Dendritic cell treated with granulocyte-macrophage colony-stimulating factor and Interleukin-4, amounts not matched to agents 40 ng/mL and 50 ng/mL, for 4 days (primary cell): ENCODE data around the gene FARP2.
"Not testable (repeated sequence)": the region's sequence is repeated elsewhere in the genome, so short reads cannot be mapped to it uniquely, and the experiment has no call there.

Experiments used
- H3K27ac Mint-ChIP-seq: one replicate; pipeline ENCODE4 v1.8.0; 2022; ENCODE audit warnings: mild to moderate bottlenecking, mixed read lengths
- H3K27me3 Mint-ChIP-seq: one replicate; pipeline ENCODE4 v1.8.0; 2022; ENCODE audit warnings: mild to moderate bottlenecking, mixed read lengths
- H3K36me3 Mint-ChIP-seq: one replicate; pipeline ENCODE4 v1.8.0; 2022; ENCODE audit warnings: low read depth, mixed read lengths
- H3K4me1 Mint-ChIP-seq: one replicate; pipeline ENCODE4 v1.8.0; 2022; ENCODE audit warnings: low read depth, mixed read lengths
- H3K4me3 Mint-ChIP-seq: one replicate; pipeline ENCODE4 v1.8.0; 2022; ENCODE audit warnings: mild to moderate bottlenecking, moderate library complexity, mixed read lengths
- H3K9me3 Mint-ChIP-seq: one replicate; pipeline ENCODE4 v1.8.0; 2022; ENCODE audit warnings: mixed read lengths
- intact Hi-C: fragments of 100-400 bp; cut with micrococcal nuclease; formaldehyde crosslinking; loops from one replicate; pipeline ENCODE4 v1.15.0; 2022

Gene FARP2

GRCh38 chr2:241514986-241515737, 159.1 kb downstream of the FARP2 start:
- H3K27ac Mint-ChIP-seq: no peak overlapping the region
- intact Hi-C loops: loop anchor here (5.0 kb wide), 1 partner anchor 363 kb away; the partner anchor contains the start of gene PPP1R7
- H3K36me3 Mint-ChIP-seq: no peaks in the 10 kb centered on the region
- no peaks in the 10 kb centered on the region for H3K4me1 Mint-ChIP-seq
- H3K9me3 Mint-ChIP-seq: peaks cover 9% of the 10 kb centered on the region
- H3K4me3 Mint-ChIP-seq: no peak overlapping the region
- H3K27me3 Mint-ChIP-seq: peaks cover 45% of the 10 kb centered on the region

DNA sequence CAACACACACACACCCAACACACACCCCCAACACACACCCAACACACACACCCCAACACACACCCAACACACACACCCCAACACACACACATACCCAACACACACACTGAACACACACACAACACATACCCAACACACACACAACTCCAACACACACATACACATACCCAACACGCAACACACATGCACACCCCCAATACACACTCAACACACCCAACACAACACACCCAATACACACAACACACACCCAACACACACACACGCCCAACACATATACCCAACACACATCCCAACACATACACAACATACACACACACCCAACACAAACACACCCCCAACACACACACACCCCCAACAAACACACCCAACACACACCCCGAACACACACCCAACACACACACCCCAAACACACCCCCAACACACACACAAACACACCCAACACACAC, 160.5 kb downstream of the FARP2 start:
- Mint-ChIP-seq H3K9me3 (peaks cover 9% of the 10 kb centered on the region), H3K4me1 (no peaks in the 10 kb centered on the region), H3K27ac (no peak overlapping the region), H3K36me3 (no peaks in the 10 kb centered on the region), H3K4me3 (no peak overlapping the region), H3K27me3 (peaks cover 35% of the 10 kb centered on the region)
- intact Hi-C loops: no loop called here

GRCh38 chr2:241517297-241517696, 161.2 kb downstream of the FARP2 start:
- Mint-ChIP-seq H3K27ac (no peak overlapping the region), H3K4me3 (no peak overlapping the region), H3K4me1 (no peaks in the 10 kb centered on the region), H3K9me3 (peaks cover 9% of the 10 kb centered on the region), H3K36me3 (no peaks in the 10 kb centered on the region), H3K27me3 (peaks cover 27% of the 10 kb centered on the region)
- intact Hi-C loops: no loop called here

DNA sequence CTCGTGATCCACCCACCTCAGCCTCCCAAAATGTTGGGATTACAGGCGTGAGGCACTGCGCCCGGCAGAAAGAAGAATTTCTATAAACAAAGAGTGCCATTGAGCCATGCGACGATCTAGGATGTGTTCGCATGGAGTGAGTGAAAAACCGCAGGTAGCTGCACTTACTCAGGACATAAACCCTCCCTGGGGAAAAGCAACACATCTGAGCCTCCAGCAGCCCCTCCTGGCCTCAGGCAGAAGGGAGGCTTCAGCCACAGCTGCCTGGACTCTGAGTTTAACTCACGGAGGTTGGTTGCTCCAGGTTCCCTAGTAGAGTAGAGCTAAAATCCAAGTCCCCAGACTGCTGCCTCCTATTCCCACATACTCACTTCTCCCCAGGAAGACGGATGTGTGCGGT, 163.6 kb downstream of the FARP2 start:
- H3K4me1 Mint-ChIP-seq: no peaks in the 10 kb centered on the region
- H3K27me3 Mint-ChIP-seq: peaks cover 15% of the 10 kb centered on the region
- H3K4me3 Mint-ChIP-seq: no peak overlapping the region
- no peak overlapping the region for H3K27ac Mint-ChIP-seq
- peaks cover 16% of the 10 kb centered on the region for H3K9me3 Mint-ChIP-seq
- intact Hi-C loops: no loop called here
- no peaks in the 10 kb centered on the region for H3K36me3 Mint-ChIP-seq

- no peaks in the 10 kb centered on the region for H3K36me3 Mint-ChIP-seq
- peaks cover 12% of the 10 kb centered on the region for H3K27me3 Mint-ChIP-seq
- intact Hi-C loops: no loop called here
- no peaks in the 10 kb centered on the region for H3K4me1 Mint-ChIP-seq
- no peak overlapping the region for H3K4me3 Mint-ChIP-seq
- H3K27ac Mint-ChIP-seq: no peak overlapping the region
- peaks cover 26% of the 10 kb centered on the region for H3K9me3 Mint-ChIP-seq
Observed at GRCh38 chr2:241522477-241522876, 166.4 kb downstream of the FARP2 start.

GRCh38 chr2:241525818-241526780, 170.0 kb downstream of the FARP2 start:
- Mint-ChIP-seq H3K27me3 (peaks cover 15% of the 10 kb centered on the region), H3K9me3 (peaks cover 23% of the 10 kb centered on the region)
- intact Hi-C loops, H3K4me1 Mint-ChIP-seq, H3K36me3 Mint-ChIP-seq, H3K27ac Mint-ChIP-seq, H3K4me3 Mint-ChIP-seq: not testable (repeated sequence)

DNA sequence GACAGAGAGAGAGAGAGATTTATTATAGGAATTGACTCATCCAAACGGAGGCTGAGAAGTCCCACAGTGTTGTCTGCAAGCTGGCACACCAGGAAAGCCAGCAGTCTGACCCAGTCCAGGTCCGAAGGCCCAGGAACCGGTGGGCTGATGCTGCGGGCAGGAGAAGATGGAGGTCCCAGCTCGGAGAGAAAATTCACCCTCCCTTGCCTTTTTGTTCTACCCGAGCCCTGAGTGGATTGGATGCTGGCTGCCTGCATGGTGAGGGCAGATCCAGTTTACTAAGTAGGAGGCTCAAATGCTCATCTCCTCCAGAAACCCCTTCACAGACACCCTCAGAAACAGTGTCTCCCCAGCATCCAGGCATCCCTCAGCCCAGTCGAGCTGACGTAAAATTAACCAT, 174.5 kb downstream of the FARP2 start:
- no peak overlapping the region for H3K27ac Mint-ChIP-seq
- H3K27me3 Mint-ChIP-seq: peaks cover 23% of the 10 kb centered on the region
- H3K4me3 Mint-ChIP-seq: no peak overlapping the region

DNA sequence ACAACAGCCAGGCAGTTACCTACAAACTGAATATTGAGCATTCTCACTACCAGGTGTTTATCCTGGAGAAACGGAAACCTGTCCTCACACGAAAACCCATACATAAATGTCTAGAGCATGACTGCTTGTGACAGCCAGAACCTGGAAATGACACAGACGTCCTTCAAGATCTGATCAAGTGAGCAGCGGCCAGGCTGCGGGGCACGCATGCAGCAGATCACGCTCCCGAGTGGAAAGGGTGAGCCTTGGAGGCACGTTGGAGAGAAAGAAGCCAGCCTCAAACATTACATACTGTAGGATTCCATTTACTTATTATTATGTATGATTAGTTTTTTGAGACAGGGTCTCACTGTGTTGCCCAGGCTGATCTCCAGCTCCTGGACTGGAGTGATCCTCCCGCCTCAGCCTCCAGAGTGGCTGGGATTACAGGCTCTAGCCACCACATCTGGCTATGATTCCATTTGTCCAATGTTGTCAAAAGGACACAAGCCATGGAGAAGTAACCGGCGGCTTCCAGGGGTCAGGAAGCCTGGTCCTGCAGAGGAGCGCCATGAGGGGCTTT, 175.2 kb downstream of the FARP2 start:
- Mint-ChIP-seq H3K4me3 (no peak overlapping the region), H3K9me3 (peaks cover 5% of the 10 kb centered on the region), H3K27me3 (peaks cover 23% of the 10 kb centered on the region), H3K4me1 (no peaks in the 10 kb centered on the region), H3K27ac (no peak overlapping the region), H3K36me3 (no peaks in the 10 kb centered on the region)
- intact Hi-C loops: no loop called here

More for the DNA sequence above, 174.5 kb downstream of the FARP2 start:
- Mint-ChIP-seq H3K9me3 (peaks cover 12% of the 10 kb centered on the region), H3K4me1 (no peaks in the 10 kb centered on the region), H3K36me3 (no peaks in the 10 kb centered on the region)
- intact Hi-C loops: no loop called here

DNA sequence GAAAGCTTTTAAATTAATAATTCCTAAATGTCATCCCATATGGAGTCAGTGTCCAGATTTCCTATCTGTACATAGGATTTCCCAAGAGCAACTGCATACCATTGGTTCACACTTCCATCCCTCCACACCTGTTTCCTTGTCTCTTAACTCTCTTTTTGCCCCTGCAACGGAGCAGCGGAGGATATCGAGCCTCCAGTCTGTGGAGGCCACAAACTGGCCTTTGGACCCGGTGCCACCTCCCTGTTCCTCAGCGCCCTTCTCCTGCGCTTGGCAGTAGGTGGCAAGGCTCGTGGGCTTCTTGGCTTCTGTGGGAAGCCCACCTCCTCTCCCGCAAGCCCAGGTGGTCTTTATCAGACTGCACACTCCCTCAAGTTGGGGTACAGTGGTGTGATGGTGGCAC, 176.1 kb downstream of the FARP2 start:
- Mint-ChIP-seq H3K27ac (no peak overlapping the region), H3K9me3 (no peaks in the 10 kb centered on the region), H3K27me3 (peaks cover 23% of the 10 kb centered on the region), H3K4me1 (no peaks in the 10 kb centered on the region), H3K4me3 (no peak overlapping the region), H3K36me3 (no peaks in the 10 kb centered on the region)
- intact Hi-C loops: no loop called here

DNA sequence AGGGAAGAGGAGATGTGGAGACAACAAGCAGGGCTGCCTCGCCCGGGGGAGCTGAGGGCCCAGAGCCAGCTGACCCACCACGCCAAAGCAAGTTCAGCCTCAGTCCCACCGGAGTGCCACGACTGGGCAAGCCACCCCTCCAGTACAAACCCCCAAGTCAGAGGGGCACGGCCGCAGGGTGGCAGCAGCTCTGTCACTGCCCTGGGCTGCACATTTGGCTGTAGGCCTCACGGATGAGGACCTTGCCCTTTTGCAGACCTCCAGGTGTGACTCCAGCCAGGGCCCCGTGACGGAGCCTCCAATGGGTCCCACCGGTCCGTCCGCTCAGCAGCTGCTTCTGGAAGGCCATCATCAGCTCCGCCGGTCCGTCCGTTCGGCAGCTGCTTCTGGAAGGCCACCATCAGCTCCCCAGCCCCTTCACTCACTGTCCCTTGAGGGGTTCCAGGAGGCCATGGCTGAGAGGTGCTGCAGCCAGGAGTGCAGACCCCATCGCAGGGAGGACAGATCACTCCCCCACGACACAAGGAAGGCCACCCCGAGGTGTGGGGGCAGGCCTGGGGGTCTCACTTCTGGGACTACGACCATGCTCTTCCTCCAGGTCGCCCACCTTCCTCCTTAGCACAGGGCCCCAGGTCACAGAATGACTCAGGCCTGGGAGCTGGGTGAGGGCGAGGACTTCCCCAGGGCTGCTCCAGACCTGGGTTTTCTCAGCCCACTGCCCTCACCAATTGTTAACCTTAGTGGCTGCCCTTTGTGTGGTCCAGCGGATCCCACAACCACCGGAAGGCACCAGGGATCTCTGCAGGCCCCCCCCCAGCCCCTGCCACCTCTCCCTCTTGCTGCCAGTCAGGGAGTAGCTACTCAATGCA, 176.9 kb downstream of the FARP2 start:
- H3K36me3 Mint-ChIP-seq: no peaks in the 10 kb centered on the region
- no peaks in the 10 kb centered on the region for H3K4me1 Mint-ChIP-seq
- no peak overlapping the region for H3K27ac Mint-ChIP-seq
- H3K4me3 Mint-ChIP-seq: no peak overlapping the region
- H3K9me3 Mint-ChIP-seq: no peaks in the 10 kb centered on the region
- peaks cover 24% of the 10 kb centered on the region for H3K27me3 Mint-ChIP-seq
- intact Hi-C loops: no loop called here

- intact Hi-C loops: no loop called here
- Mint-ChIP-seq H3K4me3 (no peak overlapping the region), H3K27me3 (peaks cover 31% of the 10 kb centered on the region), H3K4me1 (no peaks in the 10 kb centered on the region), H3K36me3 (no peaks in the 10 kb centered on the region), H3K9me3 (no peaks in the 10 kb centered on the region), H3K27ac (no peak overlapping the region)
Observed at GRCh38 chr2:241534293-241534692, 178.2 kb downstream of the FARP2 start.

DNA sequence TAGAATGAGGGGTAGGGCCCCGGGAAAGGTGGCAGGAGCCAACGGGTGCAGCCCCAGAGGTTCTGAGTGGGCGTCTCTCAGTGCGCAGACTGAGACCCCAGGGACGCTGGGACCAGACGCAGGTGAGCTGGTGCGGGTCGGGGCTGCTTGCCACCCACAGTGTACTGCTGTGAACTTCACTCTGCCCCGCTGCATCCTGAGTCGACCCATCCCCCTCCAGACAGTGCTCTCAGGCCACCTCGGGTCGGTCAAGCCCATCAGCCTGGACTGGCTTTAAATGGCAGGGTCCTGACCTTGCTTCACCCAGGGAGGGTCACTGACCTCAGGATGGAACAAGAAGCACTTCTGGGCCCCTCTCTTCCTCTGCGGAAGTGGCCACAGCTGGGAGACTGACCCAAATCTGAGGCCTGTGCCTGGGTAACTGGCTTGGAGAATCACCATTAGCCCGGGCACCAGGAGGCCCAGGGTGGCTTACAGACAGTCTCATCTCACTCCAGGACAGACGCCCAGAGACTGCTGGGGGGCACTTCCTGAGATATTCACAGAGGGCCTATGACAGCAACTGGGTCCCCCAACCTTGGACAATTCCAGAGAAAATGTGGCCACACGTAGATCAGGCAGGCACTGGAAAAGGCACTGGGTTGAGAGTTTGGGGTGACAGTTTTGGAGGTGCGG, 178.8 kb downstream of the FARP2 start:
- H3K9me3 Mint-ChIP-seq: no peaks in the 10 kb centered on the region
- peaks cover 31% of the 10 kb centered on the region for H3K27me3 Mint-ChIP-seq
- no peak overlapping the region for H3K27ac Mint-ChIP-seq
- H3K4me3 Mint-ChIP-seq: no peak overlapping the region
- intact Hi-C loops: no loop called here
- no peaks in the 10 kb centered on the region for H3K4me1 Mint-ChIP-seq
- no peaks in the 10 kb centered on the region for H3K36me3 Mint-ChIP-seq
